HL-60/S4 treated with retinoic acid at 250 ng/mL for 4 days and 3 days (cell line): ENCODE measurements around the gene RAB3GAP2.
"Not testable (repeated sequence)": the region's sequence is repeated elsewhere in the genome, so short reads cannot be mapped to it uniquely, and the experiment has no call there.

Source experiments
- in situ Hi-C: fragments of 300-500 bp; cut with MboI; formaldehyde crosslinking; loops from 2 replicates; pipeline ENCODE4 v1.7.0; 2022; ENCODE audit warnings: low sequenced_read_pairs

Gene RAB3GAP2

DNA sequence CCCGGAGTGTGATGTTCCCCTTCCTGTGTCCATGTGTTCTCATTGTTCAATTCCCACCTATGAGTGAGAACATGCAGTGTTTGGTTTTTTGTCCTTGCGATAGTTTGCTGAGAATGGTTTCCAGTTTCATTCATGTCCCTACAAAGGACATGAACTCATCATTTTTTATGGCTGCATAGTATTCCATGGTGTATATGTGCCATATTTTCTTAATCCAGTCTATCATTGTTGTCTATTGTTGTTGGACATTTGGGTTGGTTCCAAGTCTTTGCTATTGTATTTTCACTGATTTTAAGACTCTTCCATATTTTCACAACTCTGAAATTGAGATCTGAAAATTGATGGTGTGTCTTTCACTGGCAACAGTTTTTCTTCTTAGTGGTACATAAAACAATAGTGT, 67.5 kb downstream of the RAB3GAP2 start:
- in situ Hi-C loops = not testable (repeated sequence)

GRCh38 chr1:220203816-220204215, 68.4 kb downstream of the RAB3GAP2 start:
- in situ Hi-C loops = no loop called here

GRCh38 chr1:220198186-220199005, 73.9 kb downstream of the RAB3GAP2 start:
- in situ Hi-C loops = no loop called here

DNA sequence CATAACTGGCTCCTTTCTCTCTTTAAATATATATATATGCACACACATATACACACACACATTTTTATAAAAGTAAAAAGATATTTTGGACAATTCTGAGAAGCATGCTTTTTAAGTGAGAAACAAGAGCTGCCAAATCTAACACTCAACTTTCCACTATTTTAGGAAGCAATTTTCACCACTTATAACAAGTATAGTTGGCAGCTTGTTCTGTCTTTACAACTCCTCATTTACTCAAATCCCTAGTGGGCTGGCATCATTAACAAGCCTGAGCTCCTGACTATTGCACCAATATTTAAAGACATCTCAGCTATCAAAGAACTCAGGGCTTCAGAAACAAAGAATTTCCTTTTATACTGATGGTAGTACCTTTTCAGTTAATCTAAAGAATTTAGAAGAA, 76.6 kb downstream of the RAB3GAP2 start:
- in situ Hi-C loops = no loop called here

DNA sequence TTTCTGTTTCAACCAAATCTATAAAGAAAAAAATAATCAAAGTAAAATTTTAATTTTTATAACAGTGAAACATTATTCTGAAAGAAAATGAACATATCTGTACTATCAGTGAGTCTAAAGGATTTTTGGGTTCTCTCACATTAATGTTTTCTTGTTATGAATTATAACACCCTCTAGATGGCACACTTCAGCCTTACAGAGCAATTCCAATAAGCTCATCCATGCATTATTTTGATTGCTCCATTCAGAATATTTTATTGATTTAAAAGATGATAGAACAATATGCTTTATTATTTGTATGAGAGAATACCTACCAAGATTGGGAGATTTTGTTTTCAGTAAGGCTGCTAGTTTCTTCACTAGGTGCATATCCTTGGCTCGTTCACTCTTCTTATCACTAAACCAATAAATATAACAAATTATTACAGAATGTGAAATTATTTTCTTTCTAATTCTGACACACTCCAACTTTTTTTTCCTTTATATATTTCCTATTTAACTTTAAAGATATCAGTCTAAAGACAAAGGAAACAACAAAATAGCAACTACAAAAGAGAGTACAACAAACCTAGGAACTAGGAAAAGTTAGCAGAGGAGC, 82.4 kb downstream of the RAB3GAP2 start:
- in situ Hi-C loops = no loop called here

DNA sequence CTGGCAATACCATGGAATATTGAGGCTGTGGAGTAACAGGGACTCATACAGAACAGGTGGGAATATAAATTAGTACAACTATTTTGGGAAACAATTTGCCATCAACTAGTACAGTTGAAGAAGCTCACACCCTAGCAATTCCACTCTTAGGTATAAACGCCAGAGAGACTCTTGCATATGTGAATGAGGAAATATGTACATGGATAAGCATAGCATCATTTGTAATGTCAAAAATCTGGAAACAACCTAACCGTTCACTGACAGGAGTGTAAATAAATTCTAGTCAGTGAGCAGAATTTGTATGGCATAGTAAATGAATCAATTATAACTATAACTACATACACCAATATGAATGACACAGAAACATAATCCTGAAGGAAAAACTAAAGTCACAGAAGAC, 83.7 kb downstream of the RAB3GAP2 start:
- in situ Hi-C loops = no loop called here

GRCh38 chr1:220186752-220187151, 85.5 kb downstream of the RAB3GAP2 start:
- in situ Hi-C loops = no loop called here

- in situ Hi-C loops = no loop called here
Observed at GRCh38 chr1:220184506-220184905, 87.7 kb downstream of the RAB3GAP2 start.

DNA sequence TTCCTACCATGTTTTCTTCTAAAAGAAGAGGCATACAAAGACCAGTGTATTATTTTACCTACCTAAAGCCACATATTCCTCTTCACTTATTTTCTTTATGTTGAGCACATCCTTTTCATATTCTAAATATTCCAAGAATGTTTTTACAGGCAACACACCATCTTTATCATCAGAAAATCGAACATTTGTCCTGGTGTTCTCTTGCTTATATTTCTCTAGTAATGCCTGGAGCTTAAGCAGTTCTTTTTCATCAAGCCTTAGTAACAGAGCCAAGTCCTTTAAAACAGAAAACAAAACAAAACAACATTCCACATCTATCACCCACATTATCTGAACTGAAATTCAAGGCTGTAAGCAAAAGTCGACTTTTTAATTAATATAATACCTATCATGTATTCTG, 89.6 kb downstream of the RAB3GAP2 start:
- in situ Hi-C loops = no loop called here

DNA sequence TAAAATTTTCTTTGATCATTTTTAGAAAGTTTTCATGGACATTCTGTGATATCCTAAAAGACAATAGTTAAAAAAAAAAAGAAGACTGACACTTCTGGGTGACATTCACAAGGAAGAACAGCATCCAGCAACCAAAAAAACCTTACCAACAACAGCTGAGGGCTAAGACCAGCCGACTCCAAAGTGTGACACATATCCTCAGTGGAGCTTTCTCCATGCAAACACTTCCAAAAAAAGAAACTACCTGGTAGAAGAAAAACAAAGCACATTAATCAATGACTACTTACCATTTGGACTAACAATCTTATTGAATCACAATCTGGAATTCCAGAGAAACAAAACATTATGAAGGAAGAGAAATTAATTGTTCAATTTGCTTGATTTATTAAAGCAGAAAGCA, 90.1 kb downstream of the RAB3GAP2 start:
- in situ Hi-C loops = no loop called here

DNA sequence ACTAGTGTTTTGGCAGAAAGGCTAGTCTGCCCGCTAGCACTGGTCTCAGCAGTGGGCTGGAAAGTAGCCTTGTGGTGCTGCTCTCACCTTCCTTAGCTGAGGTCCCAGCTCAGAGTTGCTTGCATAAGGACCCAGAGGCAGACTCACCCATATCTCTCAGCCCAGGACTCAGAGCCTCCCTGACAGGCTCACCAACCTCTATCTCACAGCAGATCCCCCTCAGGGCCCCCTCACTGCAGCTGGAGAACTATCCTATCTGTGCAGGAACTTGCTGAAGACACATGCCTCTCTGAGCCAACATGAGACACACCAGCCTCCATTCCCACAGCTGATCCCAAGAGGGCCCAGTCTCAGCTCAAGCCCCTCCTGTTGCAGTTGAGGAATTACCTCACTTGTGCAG, 95.7 kb downstream of the RAB3GAP2 start:
- in situ Hi-C loops = no loop called here

DNA sequence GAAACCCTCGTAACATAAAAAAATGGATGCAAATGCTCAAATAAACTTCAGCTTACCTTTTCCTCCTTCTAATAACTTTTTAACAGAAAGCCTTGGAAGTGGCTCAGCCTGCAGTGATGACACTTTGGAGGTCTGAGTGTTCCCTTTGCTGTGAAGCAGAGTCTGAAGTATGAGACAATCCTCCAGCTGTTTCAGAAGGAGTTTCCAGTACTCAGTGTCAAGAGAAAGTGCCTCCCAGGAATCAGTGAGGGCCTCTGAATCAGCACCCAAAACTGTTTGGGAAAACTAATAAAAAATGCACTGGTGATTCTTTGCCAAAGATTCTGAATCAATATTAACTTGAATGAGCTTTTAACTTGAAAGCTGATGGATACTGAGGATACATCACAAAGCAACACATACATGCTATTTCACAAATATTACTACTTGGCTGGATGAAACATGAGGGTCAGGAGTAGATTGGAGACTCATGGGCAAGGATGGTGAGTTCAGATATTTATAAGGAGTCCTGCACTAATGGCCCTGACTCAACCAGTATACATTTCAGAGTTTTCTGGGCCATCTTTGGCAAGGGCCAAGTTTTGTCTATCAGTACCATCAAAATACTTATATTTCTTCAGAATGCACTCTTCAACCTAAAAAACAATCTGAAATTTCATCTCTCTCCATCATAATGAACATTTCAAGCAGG, 101.3 kb downstream of the RAB3GAP2 start:
- in situ Hi-C loops = no loop called here

- in situ Hi-C loops = not testable (repeated sequence)
Observed at GRCh38 chr1:220169887-220170286, 102.4 kb downstream of the RAB3GAP2 start.

GRCh38 chr1:220166853-220167252, 105.4 kb downstream of the RAB3GAP2 start:
- in situ Hi-C loops = no loop called here

DNA sequence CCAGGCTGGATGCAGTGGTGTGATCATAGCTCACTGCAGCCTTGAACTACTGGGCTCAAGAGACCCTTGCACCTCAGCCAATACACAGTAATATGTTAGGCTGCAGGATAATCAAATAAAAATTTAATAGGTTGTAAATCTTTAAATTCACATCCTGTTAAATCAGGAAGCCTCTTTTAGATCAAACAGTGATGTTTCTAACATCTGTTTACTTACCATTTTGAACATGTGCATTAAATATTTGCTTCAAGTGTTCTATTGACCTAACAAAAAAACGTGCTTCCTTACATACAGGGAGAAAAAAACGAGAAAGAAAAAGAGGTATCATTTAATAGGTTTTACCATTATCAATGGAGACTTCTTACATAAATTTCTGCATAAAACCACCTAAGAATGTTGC, 107.7 kb downstream of the RAB3GAP2 start:
- in situ Hi-C loops = no loop called here

DNA sequence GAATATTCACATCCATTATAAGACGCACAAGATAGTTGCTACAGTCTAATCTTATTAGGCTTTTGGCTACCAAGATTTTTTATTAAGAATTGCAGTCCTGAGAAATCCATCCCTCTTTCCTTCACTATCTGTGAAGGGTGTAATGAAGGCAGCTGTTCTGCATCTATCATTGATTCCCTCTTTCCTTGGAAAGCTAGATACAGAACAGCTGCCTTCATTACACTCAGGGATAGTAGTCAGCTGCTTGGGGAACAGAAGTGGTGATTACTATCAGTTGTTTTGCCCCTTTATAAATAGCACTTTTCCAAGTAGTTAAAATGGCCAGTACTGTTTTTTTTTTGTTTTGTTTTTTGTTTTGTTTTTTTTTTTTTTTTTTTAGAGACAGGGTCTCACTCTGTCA, 108.1 kb downstream of the RAB3GAP2 start:
- in situ Hi-C loops = no loop called here

GRCh38 chr1:220160027-220160426, 112.2 kb downstream of the RAB3GAP2 start:
- in situ Hi-C loops = no loop called here

GRCh38 chr1:220159041-220159440, 113.2 kb downstream of the RAB3GAP2 start:
- in situ Hi-C loops = no loop called here

DNA sequence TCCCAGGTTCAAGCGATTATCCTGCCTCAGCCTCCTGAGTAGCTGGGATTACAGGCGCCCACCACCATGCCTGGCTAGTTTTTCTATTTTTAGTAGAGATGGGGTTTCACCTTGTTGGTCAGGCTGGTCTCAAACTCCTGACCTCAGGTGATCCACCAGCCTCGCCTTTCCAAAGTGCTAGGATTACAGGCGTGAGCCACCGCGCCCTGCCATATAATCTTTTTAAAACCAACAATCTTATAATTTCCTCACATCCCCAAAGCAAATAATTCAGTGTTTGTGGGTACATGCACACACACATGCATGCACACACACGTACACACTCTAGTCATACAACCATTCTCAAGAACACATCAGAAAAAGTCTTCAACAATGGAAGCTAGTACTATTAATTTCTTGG, 113.7 kb downstream of the RAB3GAP2 start:
- in situ Hi-C loops = not testable (repeated sequence)

- in situ Hi-C loops = no loop called here
Observed at GRCh38 chr1:220157738-220158137, 114.5 kb downstream of the RAB3GAP2 start.

DNA sequence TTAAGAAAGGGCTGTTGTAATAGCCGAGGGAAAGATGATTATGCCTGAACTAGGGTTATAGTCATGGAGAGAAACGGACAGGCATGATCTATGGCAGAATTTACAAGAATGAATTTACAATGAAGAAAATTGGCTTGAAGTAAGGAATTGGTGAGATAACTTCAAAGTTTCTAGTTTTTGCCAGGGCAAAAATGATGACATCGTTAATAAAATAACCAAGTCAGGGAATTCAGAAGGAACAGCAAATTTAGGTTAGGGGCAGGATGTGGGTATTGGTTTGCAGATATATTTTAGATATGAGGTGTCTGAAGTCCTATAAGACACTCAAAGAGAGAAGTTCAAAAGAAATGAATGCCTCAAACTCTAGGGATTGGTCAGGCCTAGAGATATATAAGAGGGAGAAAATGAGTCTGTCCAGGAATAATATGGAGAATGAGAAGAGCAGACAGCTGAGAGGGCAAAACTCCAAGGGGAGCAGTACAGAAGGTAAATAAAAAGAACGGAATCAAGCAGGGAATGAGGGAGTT, 115.6 kb downstream of the RAB3GAP2 start:
- in situ Hi-C loops = no loop called here

GRCh38 chr1:220153147-220153546, 119.1 kb downstream of the RAB3GAP2 start:
- in situ Hi-C loops = no loop called here
